ENCODE data around the gene SNED1.

DNA sequence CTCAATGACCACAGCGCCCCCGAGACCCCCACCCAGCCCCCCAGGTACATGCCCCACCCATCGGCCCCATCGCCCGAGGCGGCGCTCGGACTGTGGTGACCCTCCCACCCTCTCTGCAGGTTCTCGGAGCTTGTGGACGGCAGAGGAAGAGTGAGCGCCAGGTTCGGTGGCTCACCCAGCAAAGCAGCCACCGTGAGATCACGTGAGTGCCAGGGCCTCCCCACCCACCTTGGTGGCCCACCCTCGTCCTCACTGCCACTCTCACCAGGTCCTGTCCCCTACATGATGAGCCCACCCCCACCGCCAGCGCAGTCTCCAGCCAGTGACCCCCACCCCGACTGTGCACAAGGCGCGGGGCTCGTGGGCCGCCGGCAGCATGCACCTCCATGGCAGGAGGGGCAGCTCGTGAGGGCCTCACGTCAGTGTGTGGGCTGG lies 73.3 kb downstream of the SNED1 start:
- TF ChIP-seq, protein P1, sequence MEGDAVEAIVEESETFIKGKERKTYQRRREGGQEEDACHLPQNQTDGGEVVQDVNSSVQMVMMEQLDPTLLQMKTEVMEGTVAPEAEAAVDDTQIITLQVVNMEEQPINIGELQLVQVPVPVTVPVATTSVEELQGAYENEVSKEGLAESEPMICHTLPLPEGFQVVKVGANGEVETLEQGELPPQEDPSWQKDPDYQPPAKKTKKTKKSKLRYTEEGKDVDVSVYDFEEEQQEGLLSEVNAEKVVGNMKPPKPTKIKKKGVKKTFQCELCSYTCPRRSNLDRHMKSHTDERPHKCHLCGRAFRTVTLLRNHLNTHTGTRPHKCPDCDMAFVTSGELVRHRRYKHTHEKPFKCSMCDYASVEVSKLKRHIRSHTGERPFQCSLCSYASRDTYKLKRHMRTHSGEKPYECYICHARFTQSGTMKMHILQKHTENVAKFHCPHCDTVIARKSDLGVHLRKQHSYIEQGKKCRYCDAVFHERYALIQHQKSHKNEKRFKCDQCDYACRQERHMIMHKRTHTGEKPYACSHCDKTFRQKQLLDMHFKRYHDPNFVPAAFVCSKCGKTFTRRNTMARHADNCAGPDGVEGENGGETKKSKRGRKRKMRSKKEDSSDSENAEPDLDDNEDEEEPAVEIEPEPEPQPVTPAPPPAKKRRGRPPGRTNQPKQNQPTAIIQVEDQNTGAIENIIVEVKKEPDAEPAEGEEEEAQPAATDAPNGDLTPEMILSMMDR (IDR thresholded peaks at IDR 0.05 in 4 of 5, conservative IDR thresholded peaks at IDR 0.05 in 1 of 5), result no peak
- TF ChIP-seq POLR2A (IDR thresholded peaks at IDR 0.05), result no peak

Measured in gastrocnemius medialis (tissue), 4 donors.